ENCODE results near the gene ARID2.

DNA sequence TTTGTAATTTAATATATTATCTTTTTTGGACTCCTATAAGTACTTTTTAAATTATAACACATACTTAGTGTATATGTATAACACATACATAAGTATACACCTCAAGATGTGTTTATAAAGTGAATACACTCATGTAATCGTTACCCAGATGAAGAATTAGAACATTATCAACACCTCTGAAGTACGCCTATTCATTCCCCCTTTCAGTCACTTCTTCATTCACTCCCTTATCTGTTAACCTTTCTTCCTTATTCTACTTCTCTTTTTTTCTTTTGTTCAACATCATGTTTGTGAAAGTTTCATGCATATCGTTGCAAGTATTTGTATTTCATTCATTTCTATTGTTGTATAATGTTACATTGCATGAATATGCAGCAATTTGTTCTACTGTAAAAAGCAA lies 98.5 kb downstream of the ARID2 start:
- TF ChIP-seq POLR2A (IDR thresholded peaks at IDR 0.05; ENCODE audit: low read length) (no peak), GATA1 (IDR thresholded peaks at IDR 0.05; ENCODE audit: low read depth, low read length) (no peak)
